ENCODE results near the gene CACNA2D2.

CACNA2D2 gene

DNA sequence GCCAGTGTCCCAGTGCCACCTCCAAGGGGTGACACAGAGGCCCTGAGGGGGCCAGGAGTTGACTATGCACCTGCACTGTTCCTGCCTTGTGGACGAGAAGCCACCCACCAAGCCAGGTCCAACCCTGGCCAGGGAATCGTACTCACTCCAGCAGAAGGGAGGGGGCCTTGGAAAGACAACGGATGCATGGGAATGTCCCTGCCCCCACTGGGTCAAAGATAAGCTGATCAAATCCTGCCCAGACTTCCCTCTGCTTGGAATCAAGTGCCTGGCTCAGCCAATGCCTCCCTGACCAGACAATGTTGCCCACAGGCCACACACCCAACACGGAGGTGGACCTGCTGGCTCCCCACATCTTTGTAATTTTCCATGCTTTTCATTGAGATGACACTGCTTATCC, 23.9 kb downstream of the CACNA2D2 start:
- CTCF ChIA-PET = no interaction called here
- Histone ChIP-seq H3K36me3 (ENCODE audit: control insufficient read depth in 2 of 2, insufficient read depth in 1 of 2, low read length in 2 of 2) (no peaks in the 10 kb centered on the region), H3K4me3 (ENCODE audit: low read depth, low read length) (no peak overlapping the region), H3K4me1 (ENCODE audit: control insufficient read depth, insufficient read depth, low read length) (no peaks in the 10 kb centered on the region), H3K9me3 (ENCODE audit: control insufficient read depth, insufficient read depth, low read depth, low read length) (no peaks in the 10 kb centered on the region), H3K27ac (ENCODE audit: extremely low read depth, low read depth, low read length) (no peak overlapping the region)
- POLR2A ChIA-PET = no interaction called here
- TF ChIP-seq ZNF501 (tag by site-specific recombination; IDR thresholded peaks at IDR 0.05) (no peak), ZNF561 (tag by site-specific recombination; IDR thresholded peaks at IDR 0.05; ENCODE audit: borderline replicate concordance) (no peak), ZNF701 (tag by site-specific recombination; IDR thresholded peaks at IDR 0.05) (no peak), ZNF138 (tag by site-specific recombination; IDR thresholded peaks at IDR 0.05; ENCODE audit: borderline replicate concordance) (no peak), YY1 (tag by site-specific recombination; IDR thresholded peaks at IDR 0.05) (no peak), ZNF658 (tag by site-specific recombination; IDR thresholded peaks at IDR 0.05) (no peak), ZNF514 (tag by site-specific recombination; IDR thresholded peaks at IDR 0.05) (no peak)

DNA sequence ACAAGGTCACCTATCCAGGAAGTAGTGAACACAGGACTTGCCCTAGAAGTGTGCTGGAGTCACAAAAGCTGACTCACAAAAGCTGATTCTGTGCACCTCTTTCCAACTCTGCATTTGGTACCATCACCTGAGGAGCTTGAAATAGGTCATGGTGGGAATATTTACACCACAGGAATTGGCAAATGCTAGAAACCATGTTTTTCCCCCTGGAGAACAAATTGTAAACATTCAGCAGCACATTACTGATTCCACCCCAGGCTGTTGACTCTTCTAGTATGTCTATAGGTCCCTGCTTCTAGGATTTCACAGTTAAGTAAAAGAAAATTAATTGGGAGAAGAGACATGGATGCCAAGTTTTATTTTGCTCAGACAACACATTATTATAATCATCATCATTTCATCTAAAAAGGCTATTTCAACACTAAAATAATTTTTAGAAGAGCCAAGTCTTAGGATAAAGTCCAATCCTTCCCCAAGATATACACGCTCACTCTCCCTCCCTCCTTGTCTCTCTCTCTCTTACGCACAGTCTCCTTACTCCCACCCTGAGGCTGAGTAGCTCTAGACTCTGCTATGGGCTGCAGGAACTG, 24.7 kb downstream of the CACNA2D2 start:
- ChIA-PET CTCF (no interaction called here), POLR2A (no interaction called here)
- TF ChIP-seq ZNF112 (tag by site-specific recombination; IDR thresholded peaks at IDR 0.05) = peak; percentile 95
- TF ChIP-seq ZNF677 (tag by site-specific recombination; IDR thresholded peaks at IDR 0.05) = no peak
- TF ChIP-seq ZNF48 (tag by site-specific recombination; IDR thresholded peaks at IDR 0.05) = no peak
- H3K27ac ChIP-seq (ENCODE audit: extremely low read depth, low read depth, low read length) = no peak overlapping the region
- no peaks in the 10 kb centered on the region for H3K4me1 ChIP-seq (ENCODE audit: control insufficient read depth, insufficient read depth, low read length)
- H3K4me3 ChIP-seq (ENCODE audit: low read depth, low read length) = no peak overlapping the region
- no peaks in the 10 kb centered on the region for H3K9me3 ChIP-seq (ENCODE audit: control insufficient read depth, insufficient read depth, low read depth, low read length)
- H3K36me3 ChIP-seq (ENCODE audit: control insufficient read depth in 2 of 2, insufficient read depth in 1 of 2, low read length in 2 of 2) = no peaks in the 10 kb centered on the region

DNA sequence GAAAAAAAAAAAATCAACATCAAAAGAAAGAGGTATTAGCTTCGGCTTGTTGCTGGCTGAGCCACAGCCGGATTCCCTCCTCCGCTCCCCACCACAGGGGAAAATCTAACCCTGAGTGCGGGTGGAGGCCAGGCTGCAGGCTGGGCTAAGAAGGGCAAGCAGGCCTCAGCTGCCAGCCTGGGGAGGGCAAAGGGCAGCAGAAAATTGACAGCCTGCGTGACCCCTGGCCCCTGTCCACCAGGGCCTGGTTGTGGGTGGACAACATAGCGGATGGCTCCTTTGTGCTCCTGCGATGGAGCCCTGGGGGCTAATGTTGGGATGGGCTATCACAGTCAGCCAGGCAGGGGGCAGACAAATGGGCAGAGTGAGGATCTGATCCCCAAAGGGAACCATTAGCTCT, 25.4 kb downstream of the CACNA2D2 start:
- CTCF ChIA-PET = no interaction called here
- Histone ChIP-seq H3K27ac (ENCODE audit: extremely low read depth, low read depth, low read length) (no peak overlapping the region), H3K4me1 (ENCODE audit: control insufficient read depth, insufficient read depth, low read length) (no peaks in the 10 kb centered on the region), H3K4me3 (ENCODE audit: low read depth, low read length) (no peak overlapping the region), H3K9me3 (ENCODE audit: control insufficient read depth, insufficient read depth, low read depth, low read length) (no peaks in the 10 kb centered on the region), H3K36me3 (ENCODE audit: control insufficient read depth in 2 of 2, insufficient read depth in 1 of 2, low read length in 2 of 2) (no peaks in the 10 kb centered on the region)
- POLR2A ChIA-PET = no interaction called here
- no peak for TF ChIP-seq SCRT1 (tag by site-specific recombination; IDR thresholded peaks at IDR 0.05; ENCODE audit: borderline replicate concordance)
- TF ChIP-seq ZBTB21 (tag by site-specific recombination; IDR thresholded peaks at IDR 0.05) = no peak
- no peak for TF ChIP-seq SP7 (tag by site-specific recombination; IDR thresholded peaks at IDR 0.05)
- no peak for TF ChIP-seq ZNF561 (tag by site-specific recombination; IDR thresholded peaks at IDR 0.05; ENCODE audit: borderline replicate concordance)
- TF ChIP-seq ZFP3 (tag by site-specific recombination; IDR thresholded peaks at IDR 0.05; ENCODE audit: low read depth) = no peak
- TF ChIP-seq, protein P1, sequence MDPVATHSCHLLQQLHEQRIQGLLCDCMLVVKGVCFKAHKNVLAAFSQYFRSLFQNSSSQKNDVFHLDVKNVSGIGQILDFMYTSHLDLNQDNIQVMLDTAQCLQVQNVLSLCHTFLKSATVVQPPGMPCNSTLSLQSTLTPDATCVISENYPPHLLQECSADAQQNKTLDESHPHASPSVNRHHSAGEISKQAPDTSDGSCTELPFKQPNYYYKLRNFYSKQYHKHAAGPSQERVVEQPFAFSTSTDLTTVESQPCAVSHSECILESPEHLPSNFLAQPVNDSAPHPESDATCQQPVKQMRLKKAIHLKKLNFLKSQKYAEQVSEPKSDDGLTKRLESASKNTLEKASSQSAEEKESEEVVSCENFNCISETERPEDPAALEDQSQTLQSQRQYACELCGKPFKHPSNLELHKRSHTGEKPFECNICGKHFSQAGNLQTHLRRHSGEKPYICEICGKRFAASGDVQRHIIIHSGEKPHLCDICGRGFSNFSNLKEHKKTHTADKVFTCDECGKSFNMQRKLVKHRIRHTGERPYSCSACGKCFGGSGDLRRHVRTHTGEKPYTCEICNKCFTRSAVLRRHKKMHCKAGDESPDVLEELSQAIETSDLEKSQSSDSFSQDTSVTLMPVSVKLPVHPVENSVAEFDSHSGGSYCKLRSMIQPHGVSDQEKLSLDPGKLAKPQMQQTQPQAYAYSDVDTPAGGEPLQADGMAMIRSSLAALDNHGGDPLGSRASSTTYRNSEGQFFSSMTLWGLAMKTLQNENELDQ (tag by site-specific recombination; IDR thresholded peaks at IDR 0.05; ENCODE audit: low read depth) = no peak
- TF ChIP-seq ZNF146 (tag by site-specific recombination; IDR thresholded peaks at IDR 0.05) = no peak
- no peak for TF ChIP-seq ZNF132 (tag by site-specific recombination; IDR thresholded peaks at IDR 0.05; ENCODE audit: borderline replicate concordance)
- TF ChIP-seq, protein P2, sequence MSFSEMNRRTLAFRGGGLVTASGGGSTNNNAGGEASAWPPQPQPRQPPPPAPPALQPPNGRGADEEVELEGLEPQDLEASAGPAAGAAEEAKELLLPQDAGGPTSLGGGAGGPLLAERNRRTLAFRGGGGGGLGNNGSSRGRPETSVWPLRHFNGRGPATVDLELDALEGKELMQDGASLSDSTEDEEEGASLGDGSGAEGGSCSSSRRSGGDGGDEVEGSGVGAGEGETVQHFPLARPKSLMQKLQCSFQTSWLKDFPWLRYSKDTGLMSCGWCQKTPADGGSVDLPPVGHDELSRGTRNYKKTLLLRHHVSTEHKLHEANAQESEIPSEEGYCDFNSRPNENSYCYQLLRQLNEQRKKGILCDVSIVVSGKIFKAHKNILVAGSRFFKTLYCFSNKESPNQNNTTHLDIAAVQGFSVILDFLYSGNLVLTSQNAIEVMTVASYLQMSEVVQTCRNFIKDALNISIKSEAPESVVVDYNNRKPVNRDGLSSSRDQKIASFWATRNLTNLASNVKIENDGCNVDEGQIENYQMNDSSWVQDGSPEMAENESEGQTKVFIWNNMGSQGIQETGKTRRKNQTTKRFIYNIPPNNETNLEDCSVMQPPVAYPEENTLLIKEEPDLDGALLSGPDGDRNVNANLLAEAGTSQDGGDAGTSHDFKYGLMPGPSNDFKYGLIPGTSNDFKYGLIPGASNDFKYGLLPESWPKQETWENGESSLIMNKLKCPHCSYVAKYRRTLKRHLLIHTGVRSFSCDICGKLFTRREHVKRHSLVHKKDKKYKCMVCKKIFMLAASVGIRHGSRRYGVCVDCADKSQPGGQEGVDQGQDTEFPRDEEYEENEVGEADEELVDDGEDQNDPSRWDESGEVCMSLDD (tag by site-specific recombination; IDR thresholded peaks at IDR 0.05) = no peak
- no peak for TF ChIP-seq ZNF2 (tag by site-specific recombination; IDR thresholded peaks at IDR 0.05)
- no peak for TF ChIP-seq ZNF184 (tag by site-specific recombination; IDR thresholded peaks at IDR 0.05)
- no peak for TF ChIP-seq ZNF558 (tag by site-specific recombination; IDR thresholded peaks at IDR 0.05)

All from HEK293 (cell line).